A673 (cell line): ENCODE results near the gene GSTK1. TPM values are rescaled to one million over a fixed set of nuclear protein-coding genes. Genes with fewer than 3 reads are reported as not detected.

Experiments
- BruUV-seq: library from RNA; stranded (reverse); fragments of 400-500 nt; replicated peaks from 2 replicates; lab custom pipeline; 2021; lab: Mats Ljungman, UMichigan
- CTCF ChIA-PET: fragments of 300-600 bp; sonication (Branson Sonifier 250); formaldehyde crosslinking; loops from one replicate; lab custom pipeline; 2022; ENCODE audit warnings: antibody characterized with exemption; lab: Charles Lee
- POLR2A ChIA-PET: fragments of 300-600 bp; sonication (Branson Sonifier 250); formaldehyde crosslinking; loops from one replicate; lab custom pipeline; 2022; ENCODE audit warnings: antibody characterized with exemption; ENCODE audit not compliant: low non-redundant PET; lab: Charles Lee
- DNase-seq: peaks from one replicate; pipeline ENCODE4 v3.0.0-alpha.2; 2015; ENCODE audit warnings: low spot score
- H3K27ac ChIP-seq: fragments of 200-600 bp; sonication (generic); 2 replicates; pipeline ENCODE4 v1.5.1; 2016; ENCODE audit warnings: mixed run types, low read depth, mild to moderate bottlenecking, mixed read lengths, antibody characterized with exemption, low read length; ENCODE audit not compliant: poor library complexity, severe bottlenecking
- H3K27me3 ChIP-seq: fragments of 200-600 bp; sonication (generic); replicated peaks from 2 replicates; pipeline ENCODE4 v1.6.1; 2017; ENCODE audit warnings: mixed run types, low read depth, mild to moderate bottlenecking, mixed read lengths, antibody characterized with exemption, low read length; ENCODE audit not compliant: insufficient read depth, poor library complexity
- H3K36me3 ChIP-seq: fragments of 200-600 bp; sonication (generic); 2 replicates; pipeline ENCODE4 v1.6.1; 2016; ENCODE audit warnings: mixed run types, mild to moderate bottlenecking, mixed read lengths, antibody characterized with exemption, low read length; ENCODE audit not compliant: insufficient read depth, poor library complexity, severe bottlenecking
- H3K4me1 ChIP-seq: fragments of 200-600 bp; sonication (generic); 2 replicates; pipeline ENCODE4 v1.6.1; 2017; ENCODE audit warnings: mixed run types, mild to moderate bottlenecking, mixed read lengths, antibody characterized with exemption, low read length; ENCODE audit not compliant: insufficient read depth, poor library complexity, severe bottlenecking
- H3K4me3 ChIP-seq: fragments of 200-600 bp; sonication (generic); 2 replicates; pipeline ENCODE4 v1.5.1; 2016; ENCODE audit warnings: low read depth, mixed run types, mild to moderate bottlenecking, mixed read lengths, low read length; ENCODE audit not compliant: poor library complexity, severe bottlenecking
- H3K9me3 ChIP-seq: fragments of 200-600 bp; sonication (generic); 2 replicates; pipeline ENCODE4 v1.6.1; 2016; ENCODE audit warnings: mixed run types, low read depth, mild to moderate bottlenecking, mixed read lengths, antibody characterized with exemption, low read length; ENCODE audit not compliant: poor library complexity, severe bottlenecking
- CTCF ChIP-seq: fragments of 300-800, 200-600 bp; sonication (generic); conservative IDR thresholded peaks from 2 replicates; pipeline ENCODE4 v1.5.1; 2017; ENCODE audit warnings: low read depth, mild to moderate bottlenecking, antibody characterized with exemption, low read length, moderate library complexity, mixed read lengths
- EZH2 ChIP-seq: fragments of 200-600 bp; sonication (generic); IDR thresholded peaks from 2 replicates; pipeline ENCODE4 v1.6.1; 2017; ENCODE audit warnings: borderline replicate concordance, low read depth, mild to moderate bottlenecking, mixed read lengths, antibody characterized with exemption, low read length; ENCODE audit not compliant: poor library complexity, severe bottlenecking
- intact Hi-C: fragments of 100-400 bp; cut with micrococcal nuclease; formaldehyde crosslinking; loops from one replicate; pipeline ENCODE4 v1.10.0; 2022; ENCODE audit not compliant: unreplicated experiment
- total RNA-seq: library from RNA; stranded (reverse); gene quantifications from 2 replicates; pipeline ENCODE4 v1.2.3, GENCODE V29; 2021

GSTK1 gene
- total RNA-seq, 1 experiment from 2014 or later, result 43.1 TPM

GRCh38 chr7:143303733-143304132, 40.5 kb downstream of the GSTK1 start:
- POLR2A ChIA-PET, result no interaction called here
- BruUV-seq, result no TSS peak

GRCh38 chr7:143304938-143305337, 41.7 kb downstream of the GSTK1 start:
- intact Hi-C loops, result loop anchor here (1.0 to 5.0 kb wide), 2 partner anchors 65 to 112 kb away; no protein-coding TSS in a partner anchor

More at GRCh38 chr7:143303733-143304132, 40.5 kb downstream of the GSTK1 start:
- TF ChIP-seq EZH2, result no peak
- TF ChIP-seq CTCF, result no peak
- CTCF ChIA-PET, result no interaction called here
- H3K4me1 ChIP-seq, result no peaks in the 10 kb centered on the region
- intact Hi-C loops, result no loop called here
- no peak overlapping the region for H3K4me3 ChIP-seq
- H3K27ac ChIP-seq, result no peak overlapping the region
- no peaks in the 10 kb centered on the region for H3K27me3 ChIP-seq
- peaks cover 97% of the 10 kb centered on the region for H3K36me3 ChIP-seq
- DNase-seq, result no peak
- H3K9me3 ChIP-seq, result no peaks in the 10 kb centered on the region

GRCh38 chr7:143305423-143306070, 42.3 kb downstream of the GSTK1 start:
- no peak for TF ChIP-seq EZH2
- TF ChIP-seq CTCF, result peak; percentile 87
- intact Hi-C loops, result loop anchor here (1.0 to 5.0 kb wide), 2 partner anchors 65 to 112 kb away; no protein-coding TSS in a partner anchor
- H3K9me3 ChIP-seq, result no peaks in the 10 kb centered on the region
- H3K36me3 ChIP-seq, result peaks cover 79% of the 10 kb centered on the region
- BruUV-seq, result TSS peak; percentile 15
- no peaks in the 10 kb centered on the region for H3K27me3 ChIP-seq
- H3K4me3 ChIP-seq, result no peak overlapping the region
- ChIA-PET POLR2A (no interaction called here), CTCF (interaction anchor here (0.5 to 0.8 kb wide), 2 partner anchors 65 to 160 kb away, joined by 3 read pairs; no protein-coding TSS in a partner anchor)
- peak; percentile 68 for DNase-seq
- no peak overlapping the region for H3K27ac ChIP-seq
- no peaks in the 10 kb centered on the region for H3K4me1 ChIP-seq

More at GRCh38 chr7:143304938-143305337, 41.7 kb downstream of the GSTK1 start:
- ChIA-PET CTCF (interaction anchor here (0.5 to 0.8 kb wide), 2 partner anchors 64 to 161 kb away, joined by 3 read pairs; no protein-coding TSS in a partner anchor), POLR2A (no interaction called here)
- Histone ChIP-seq H3K4me3 (no peak overlapping the region), H3K4me1 (no peaks in the 10 kb centered on the region), H3K36me3 (peaks cover 85% of the 10 kb centered on the region), H3K9me3 (no peaks in the 10 kb centered on the region), H3K27ac (no peak overlapping the region), H3K27me3 (no peaks in the 10 kb centered on the region)
- TF ChIP-seq CTCF (no peak), EZH2 (no peak)
- no TSS peak for BruUV-seq
- DNase-seq, result no peak
